MM.1S (cell line): Measurements from ENCODE around the gene HOXA6.

Experiments
- DNase-seq: peaks from one replicate; pipeline ENCODE4 v3.0.0-alpha.2; 2015
- H2AFZ ChIP-seq: fragments of 300-600 bp; sonication (generic); 2 replicates; pipeline ENCODE4 v1.6.0; 2016; ENCODE audit warnings: antibody characterized with exemption, low read length
- H3F3A ChIP-seq: fragments of 300-600 bp; sonication (generic); 2 replicates; pipeline ENCODE4 v1.6.1; 2016; ENCODE audit warnings: mild to moderate bottlenecking, antibody characterized with exemption, low read length, moderate library complexity, mixed read lengths; ENCODE audit not compliant: insufficient read depth
- H3K27ac ChIP-seq: fragments of 300-600 bp; sonication (generic); 2 replicates; pipeline ENCODE4 v1.5.1; 2016; ENCODE audit warnings: mild to moderate bottlenecking, low read length
- H3K27me3 ChIP-seq: fragments of 300-600 bp; sonication (generic); replicated peaks from 2 replicates; pipeline ENCODE4 v1.6.0; 2016; ENCODE audit warnings: low read length; ENCODE audit not compliant: insufficient read depth
- H3K36me3 ChIP-seq: fragments of 300-600 bp; sonication (generic); replicated peaks from 2 replicates; pipeline ENCODE4 v1.6.1; 2016; ENCODE audit warnings: mild to moderate bottlenecking, low read length, mixed read lengths; ENCODE audit not compliant: insufficient read depth
- H3K4me1 ChIP-seq: fragments of 300-600 bp; sonication (generic); 2 replicates; pipeline ENCODE4 v1.6.1; 2016; ENCODE audit warnings: low read length, mixed read lengths
- H3K4me2 ChIP-seq: fragments of 300-600 bp; sonication (generic); 2 replicates; pipeline ENCODE4 v1.6.0; 2016; ENCODE audit warnings: low read depth, low read length
- H3K4me3 ChIP-seq: fragments of 300-600 bp; sonication (generic); 2 replicates; pipeline ENCODE4 v1.5.1; 2016; ENCODE audit warnings: low read length, mixed read lengths
- H3K79me2 ChIP-seq: fragments of 300-600 bp; sonication (generic); 2 replicates; pipeline ENCODE4 v1.6.1; 2016; ENCODE audit warnings: mixed run types, low read length, mixed read lengths
- H3K9ac ChIP-seq: fragments of 300-600 bp; sonication (generic); 2 replicates; pipeline ENCODE4 v1.6.1; 2016; ENCODE audit warnings: low read length, mixed read lengths
- H3K9me2 ChIP-seq: fragments of 300-600 bp; sonication (generic); replicated peaks from 2 replicates; pipeline ENCODE4 v1.6.1; 2016; ENCODE audit warnings: mild to moderate bottlenecking, low read length, mixed read lengths; ENCODE audit not compliant: insufficient read depth
- H3K9me3 ChIP-seq: fragments of 300-600 bp; sonication (generic); replicated peaks from 2 replicates; pipeline ENCODE4 v1.6.1; 2016; ENCODE audit warnings: mild to moderate bottlenecking, low read length, mixed read lengths; ENCODE audit not compliant: insufficient read depth
- H4K20me1 ChIP-seq: fragments of 300-600 bp; sonication (generic); 2 replicates; pipeline ENCODE4 v1.6.1; 2016; ENCODE audit warnings: mild to moderate bottlenecking, low read length, moderate library complexity, mixed read lengths; ENCODE audit not compliant: insufficient read depth
- EZH2 ChIP-seq: fragments of 300-600 bp; sonication (generic); optimal IDR thresholded peaks from 2 replicates; pipeline ENCODE3; 2017; ENCODE audit warnings: low read depth, mild to moderate bottlenecking, antibody characterized with exemption, low read length, mixed read lengths
- EZH2phosphoT487 ChIP-seq: fragments of 300-600 bp; sonication (generic); IDR thresholded peaks from 2 replicates; pipeline ENCODE4 v1.6.1; 2018; ENCODE audit warnings: antibody characterized with exemption, low read length
- TF ChIP-seq, protein P1 (sequence below): fragments of 300-600 bp; sonication (generic); IDR thresholded peaks from 2 replicates; pipeline ENCODE4 v1.5.1; 2016; ENCODE audit warnings: antibody characterized with exemption, low read length, mixed read lengths

HOXA6 gene

DNA sequence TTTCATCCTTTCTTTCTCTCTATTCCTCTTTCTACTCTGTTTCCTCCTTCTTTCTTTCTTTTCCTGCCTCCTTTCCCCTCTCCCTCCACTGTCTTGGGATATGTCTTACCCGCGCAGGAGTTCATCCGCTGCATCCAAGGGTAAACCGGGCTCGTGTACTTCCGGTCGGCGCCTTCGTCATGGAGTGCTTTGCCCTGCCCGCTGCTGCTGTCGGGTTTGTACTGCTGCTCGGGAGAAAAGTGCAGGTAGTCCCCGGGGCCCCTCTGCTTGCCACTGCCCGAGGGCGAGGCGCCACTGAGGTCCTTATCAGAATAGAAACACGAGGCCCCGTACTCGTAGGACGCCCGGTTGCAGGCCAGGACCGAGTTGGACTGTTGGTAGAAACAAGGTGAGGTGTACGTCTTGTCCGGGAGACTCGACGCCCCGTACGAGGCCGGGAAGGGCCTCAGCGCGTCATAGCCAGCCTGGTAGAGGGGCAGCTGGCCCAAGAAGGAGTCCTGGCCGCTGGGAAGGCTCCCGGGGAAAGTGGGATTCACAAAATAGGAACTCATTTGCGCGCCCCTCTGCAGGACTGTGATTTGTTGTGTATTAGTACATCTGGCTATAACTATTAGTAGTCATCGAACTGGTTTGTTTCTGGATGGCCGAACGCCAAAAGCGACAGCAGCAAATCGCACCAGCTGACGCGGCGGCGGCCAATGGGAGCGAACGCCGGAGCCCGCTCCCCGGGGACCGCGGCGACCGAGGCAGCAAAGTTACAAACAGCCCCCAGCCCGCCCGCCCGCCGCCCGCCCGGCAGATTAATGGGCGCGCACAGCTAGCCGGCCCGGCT is at the start of gene HOXA6:
TSS of gene HOXA6 (minus strand) at position 576 of the 832 bp plus-strand sequence. CDS start at position 551, 25 bp downstream.
- Histone ChIP-seq H3K4me1 (peaks cover 7% of the 10 kb centered on the region; the same call in 1 of the 2 replicates), H3K27ac (no peak within 1 kb of the TSS), H3K36me3 (no peaks in the 10 kb centered on the region), H3K9ac (no peak within 1 kb of the TSS), H3K4me2 (no peak within 1 kb of the TSS), H4K20me1 (no peaks in the 10 kb centered on the region), H3K79me2 (no peaks in the 10 kb centered on the region), H3K9me3 (no peaks in the 10 kb centered on the region), H2AFZ (no peak within 1 kb of the TSS), H3K4me3 (no peak within 1 kb of the TSS), H3K27me3 (peaks cover 49% of the 10 kb centered on the region), H3K9me2 (no peaks in the 10 kb centered on the region), H3F3A (no peaks in the 10 kb centered on the region)
- no peak for DNase-seq
- TF ChIP-seq EZH2 (no peak), EZH2phosphoT487 (no peak)
- TF ChIP-seq, protein P1, sequence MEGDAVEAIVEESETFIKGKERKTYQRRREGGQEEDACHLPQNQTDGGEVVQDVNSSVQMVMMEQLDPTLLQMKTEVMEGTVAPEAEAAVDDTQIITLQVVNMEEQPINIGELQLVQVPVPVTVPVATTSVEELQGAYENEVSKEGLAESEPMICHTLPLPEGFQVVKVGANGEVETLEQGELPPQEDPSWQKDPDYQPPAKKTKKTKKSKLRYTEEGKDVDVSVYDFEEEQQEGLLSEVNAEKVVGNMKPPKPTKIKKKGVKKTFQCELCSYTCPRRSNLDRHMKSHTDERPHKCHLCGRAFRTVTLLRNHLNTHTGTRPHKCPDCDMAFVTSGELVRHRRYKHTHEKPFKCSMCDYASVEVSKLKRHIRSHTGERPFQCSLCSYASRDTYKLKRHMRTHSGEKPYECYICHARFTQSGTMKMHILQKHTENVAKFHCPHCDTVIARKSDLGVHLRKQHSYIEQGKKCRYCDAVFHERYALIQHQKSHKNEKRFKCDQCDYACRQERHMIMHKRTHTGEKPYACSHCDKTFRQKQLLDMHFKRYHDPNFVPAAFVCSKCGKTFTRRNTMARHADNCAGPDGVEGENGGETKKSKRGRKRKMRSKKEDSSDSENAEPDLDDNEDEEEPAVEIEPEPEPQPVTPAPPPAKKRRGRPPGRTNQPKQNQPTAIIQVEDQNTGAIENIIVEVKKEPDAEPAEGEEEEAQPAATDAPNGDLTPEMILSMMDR, result no peak

GRCh38 chr7:27196287-27196767 is 48.8 kb upstream of the HOXA6 start:
- H3K4me3 ChIP-seq, result no peak overlapping the region

DNA sequence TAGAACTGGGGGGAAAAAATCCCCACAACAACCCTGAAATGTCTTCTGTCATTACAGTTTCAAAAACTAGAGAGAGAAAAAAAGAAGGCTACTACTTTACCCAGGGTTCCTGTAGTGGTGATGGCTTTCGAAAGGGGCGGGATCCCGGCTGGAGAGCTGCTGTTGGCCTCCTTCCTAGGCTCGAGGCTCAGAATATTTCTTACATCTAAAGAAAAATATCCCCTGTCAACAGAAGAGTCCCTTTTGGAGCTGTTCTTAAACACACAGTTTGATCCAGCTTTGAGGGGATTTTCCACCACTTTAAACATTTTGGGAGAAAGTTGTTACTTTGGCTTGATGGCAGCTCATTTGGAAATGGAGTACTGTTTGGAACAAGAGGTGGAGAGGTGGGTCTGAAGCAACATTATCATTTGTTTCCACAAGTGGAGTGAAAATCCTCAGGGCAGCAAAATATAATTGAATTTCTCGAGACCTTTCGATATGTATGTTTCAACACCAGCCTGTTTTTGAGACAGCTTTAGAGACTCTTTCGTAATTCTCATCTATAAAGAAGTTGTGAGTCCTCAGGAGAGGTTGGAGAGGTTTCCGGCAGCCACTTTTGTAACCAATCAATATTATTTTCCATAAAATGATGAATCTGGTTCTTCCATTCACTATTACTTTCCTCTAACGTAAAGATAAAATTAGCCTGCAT is 47.3 kb upstream of the HOXA6 start:
- TF ChIP-seq, protein P1, result no peak
- no peak for TF ChIP-seq EZH2
- no peak for TF ChIP-seq EZH2phosphoT487
- H3K4me3 ChIP-seq, result no peak overlapping the region
- no peak overlapping the region for H3K27ac ChIP-seq
- no peak for DNase-seq
- H4K20me1 ChIP-seq, result 0 out of 2 replicates have a peak, but pooled peaks cover 3% of the 10 kb centered on the region
- H3F3A ChIP-seq, result no peaks in the 10 kb centered on the region
- H3K36me3 ChIP-seq, result no peaks in the 10 kb centered on the region
- no peak overlapping the region for H3K9ac ChIP-seq
- H3K9me3 ChIP-seq, result no peaks in the 10 kb centered on the region
- no peaks in the 10 kb centered on the region for H3K4me1 ChIP-seq
- H3K79me2 ChIP-seq, result no peaks in the 10 kb centered on the region
- no peak overlapping the region for H3K4me2 ChIP-seq
- H3K27me3 ChIP-seq, result peaks cover 89% of the 10 kb centered on the region
- H2AFZ ChIP-seq, result no peak overlapping the region
- H3K9me2 ChIP-seq, result no peaks in the 10 kb centered on the region

More at GRCh38 chr7:27196287-27196767, 48.8 kb upstream of the HOXA6 start:
- H2AFZ ChIP-seq, result no peak overlapping the region
- TF ChIP-seq, protein P1, result peak; percentile 74
- no peak for TF ChIP-seq EZH2
- TF ChIP-seq EZH2phosphoT487, result no peak
- DNase-seq, result peak; percentile 75
- no peak overlapping the region for H3K27ac ChIP-seq
- no peaks in the 10 kb centered on the region for H3K9me3 ChIP-seq
- no peaks in the 10 kb centered on the region for H3K9me2 ChIP-seq
- H3F3A ChIP-seq, result no peaks in the 10 kb centered on the region
- 0 out of 2 replicates have a peak, but pooled peaks cover 3% of the 10 kb centered on the region for H4K20me1 ChIP-seq
- no peak overlapping the region for H3K9ac ChIP-seq
- no peaks in the 10 kb centered on the region for H3K79me2 ChIP-seq
- H3K4me1 ChIP-seq, result no peaks in the 10 kb centered on the region
- H3K4me2 ChIP-seq, result no peak overlapping the region
- no peaks in the 10 kb centered on the region for H3K36me3 ChIP-seq
- H3K27me3 ChIP-seq, result peaks cover 86% of the 10 kb centered on the region
